Kidney glomerular epithelial cell (primary cell): Measurements from ENCODE around the gene PTPN20.

Source experiments
- DNase-seq: peaks from one replicate; lab custom pipeline; 2025; lab: John Stamatoyannopoulos, UW

Gene PTPN20

DNA sequence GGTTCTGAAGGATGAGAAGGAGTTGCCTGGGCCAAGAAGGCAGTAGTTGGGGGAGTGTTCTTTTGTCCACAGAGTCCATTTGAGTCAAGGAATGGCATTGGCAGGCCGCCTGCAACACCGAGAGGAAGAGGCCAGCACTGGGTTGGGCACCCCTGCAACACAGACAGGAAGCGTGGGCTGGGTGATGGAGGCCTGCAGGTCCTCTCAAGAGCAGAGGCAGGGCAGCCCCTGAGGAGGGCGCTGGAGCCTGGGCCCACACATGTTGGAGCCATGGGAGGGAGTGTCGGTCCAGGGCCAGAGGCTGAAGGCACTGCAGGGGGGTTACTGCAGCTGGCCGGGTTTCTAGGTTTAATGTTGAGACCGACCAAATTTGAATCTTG is 137.3 kb downstream of the PTPN20 start:
- no peak for DNase-seq

DNA sequence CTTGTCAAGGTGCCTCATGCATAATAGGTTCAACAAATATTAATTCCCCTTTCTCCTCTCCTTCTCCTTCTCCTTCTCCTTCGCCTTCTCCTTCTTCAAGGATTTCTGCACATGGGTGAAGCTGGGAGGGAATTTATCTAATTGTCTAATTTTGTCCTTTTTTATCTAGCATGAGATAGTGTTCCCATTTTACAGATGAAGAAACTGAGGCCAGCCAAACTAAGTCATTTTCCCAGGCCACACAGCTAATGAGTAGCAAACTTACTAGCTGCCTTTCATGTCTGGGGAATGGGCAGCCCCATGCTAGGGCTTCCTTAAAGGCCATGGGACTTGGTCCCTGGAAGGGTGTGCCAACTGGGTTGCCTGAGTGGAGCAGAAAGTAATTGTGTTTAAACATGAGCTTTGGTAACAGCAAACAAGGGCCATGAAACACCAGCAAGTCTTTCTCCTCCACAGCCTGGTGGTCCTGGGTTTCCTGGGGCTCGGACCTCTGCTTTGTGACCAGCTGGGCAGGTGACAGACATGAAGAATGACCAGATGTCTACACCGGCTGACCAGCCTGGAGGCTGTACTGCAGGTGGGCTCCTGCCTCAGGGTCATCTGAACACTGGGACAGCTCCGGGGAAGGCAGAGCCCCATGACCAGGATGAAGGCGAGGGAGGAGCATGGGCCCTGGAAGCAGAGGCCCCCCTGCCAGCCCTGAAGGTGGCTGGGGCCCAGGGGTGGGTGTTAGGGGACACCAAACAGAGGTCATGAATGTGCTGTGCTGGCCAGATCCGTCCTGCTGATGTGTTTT is 138.0 kb downstream of the PTPN20 start:
- no peak for DNase-seq

DNA sequence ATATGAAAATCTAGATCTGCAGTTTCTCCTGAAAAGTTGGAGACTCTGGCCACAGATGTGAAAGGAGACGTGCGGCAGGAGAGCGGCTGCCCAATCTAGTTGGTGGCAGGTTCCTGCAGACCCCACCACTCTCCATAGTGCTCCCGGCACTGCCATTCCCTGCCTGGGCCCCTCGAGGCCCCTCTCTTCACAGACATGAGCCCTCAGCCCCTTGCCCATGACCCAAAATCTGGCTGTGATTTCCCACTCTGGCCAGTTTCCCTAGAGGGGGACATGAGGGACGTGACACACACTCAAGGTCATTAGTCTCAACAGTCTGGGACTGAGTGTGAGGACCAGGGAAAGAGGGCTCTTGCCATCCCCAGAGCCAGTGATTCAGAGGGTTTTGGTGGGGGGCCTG is 138.7 kb downstream of the PTPN20 start:
- no peak for DNase-seq

DNA sequence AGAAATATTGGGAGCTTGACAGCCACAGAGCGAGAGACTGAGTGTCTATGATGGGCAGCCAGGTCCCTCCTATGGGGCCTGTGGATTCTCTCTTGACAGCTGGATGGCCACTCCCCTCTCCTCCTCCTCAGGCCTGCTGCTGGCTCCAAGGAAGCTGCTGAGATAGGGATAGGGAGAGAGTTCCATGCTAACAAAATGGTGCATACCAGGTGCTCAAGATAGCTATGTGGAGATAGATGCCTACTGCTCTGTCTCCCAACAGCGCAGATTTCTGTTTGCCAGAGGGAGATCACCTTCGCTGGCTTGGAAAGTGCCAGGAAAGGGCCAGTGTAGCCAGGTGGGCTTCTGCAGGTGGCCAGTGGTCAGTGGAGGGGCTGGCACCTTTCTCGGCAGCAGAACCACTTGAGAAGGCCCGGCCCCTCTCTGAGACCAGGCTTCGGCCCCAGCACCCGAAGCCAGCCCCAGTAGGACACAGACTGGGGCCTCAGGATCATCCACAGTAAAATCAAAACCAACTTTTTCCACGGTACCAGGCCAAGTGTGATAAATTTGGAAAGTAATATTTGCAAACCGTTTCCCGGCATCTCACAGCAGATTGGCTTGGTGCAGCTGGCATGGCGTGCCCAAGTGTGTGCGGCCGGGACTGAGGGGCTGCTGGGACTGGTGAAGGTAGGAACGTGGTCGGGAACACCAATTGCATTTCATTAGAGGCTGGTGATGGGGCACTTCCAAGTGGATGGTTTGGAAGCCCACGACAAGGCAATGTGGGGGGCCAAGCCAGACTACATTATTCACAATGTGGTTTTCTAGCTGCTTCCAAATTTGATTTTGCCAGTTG is 139.6 kb downstream of the PTPN20 start:
- DNase-seq = no peak

DNA sequence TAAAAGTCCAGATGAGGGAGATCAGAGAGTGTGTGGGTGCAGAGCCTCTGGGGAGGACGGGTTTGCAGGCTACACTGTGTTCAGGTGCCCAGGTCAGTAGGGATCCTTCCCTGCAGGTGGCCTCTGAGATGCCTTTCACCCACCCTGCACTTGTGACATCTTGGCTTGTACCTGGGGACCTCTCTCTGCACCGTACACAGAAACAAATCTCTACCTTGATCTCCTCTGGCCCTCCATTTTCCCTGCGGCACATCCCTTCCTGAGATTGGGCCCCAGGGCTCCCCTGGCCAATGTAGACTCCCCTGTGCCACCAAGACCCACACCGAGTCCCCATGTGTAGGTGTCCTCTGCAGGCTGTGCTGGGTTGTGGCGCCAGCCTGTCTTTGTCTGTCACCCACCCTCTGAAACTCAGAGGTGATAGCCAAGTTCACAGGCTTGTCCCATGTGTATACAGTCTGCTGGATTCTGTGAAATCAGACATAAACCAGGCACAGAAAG is 140.6 kb downstream of the PTPN20 start:
- no peak for DNase-seq
